HK-2 (cell line): ENCODE data around the gene XXYLT1.

Source experiments
- DNase-seq: peaks from one replicate; pipeline ENCODE4 v3.0.0-alpha.2; 2018; ENCODE audit not compliant: unreplicated experiment

The XXYLT1 gene

DNA sequence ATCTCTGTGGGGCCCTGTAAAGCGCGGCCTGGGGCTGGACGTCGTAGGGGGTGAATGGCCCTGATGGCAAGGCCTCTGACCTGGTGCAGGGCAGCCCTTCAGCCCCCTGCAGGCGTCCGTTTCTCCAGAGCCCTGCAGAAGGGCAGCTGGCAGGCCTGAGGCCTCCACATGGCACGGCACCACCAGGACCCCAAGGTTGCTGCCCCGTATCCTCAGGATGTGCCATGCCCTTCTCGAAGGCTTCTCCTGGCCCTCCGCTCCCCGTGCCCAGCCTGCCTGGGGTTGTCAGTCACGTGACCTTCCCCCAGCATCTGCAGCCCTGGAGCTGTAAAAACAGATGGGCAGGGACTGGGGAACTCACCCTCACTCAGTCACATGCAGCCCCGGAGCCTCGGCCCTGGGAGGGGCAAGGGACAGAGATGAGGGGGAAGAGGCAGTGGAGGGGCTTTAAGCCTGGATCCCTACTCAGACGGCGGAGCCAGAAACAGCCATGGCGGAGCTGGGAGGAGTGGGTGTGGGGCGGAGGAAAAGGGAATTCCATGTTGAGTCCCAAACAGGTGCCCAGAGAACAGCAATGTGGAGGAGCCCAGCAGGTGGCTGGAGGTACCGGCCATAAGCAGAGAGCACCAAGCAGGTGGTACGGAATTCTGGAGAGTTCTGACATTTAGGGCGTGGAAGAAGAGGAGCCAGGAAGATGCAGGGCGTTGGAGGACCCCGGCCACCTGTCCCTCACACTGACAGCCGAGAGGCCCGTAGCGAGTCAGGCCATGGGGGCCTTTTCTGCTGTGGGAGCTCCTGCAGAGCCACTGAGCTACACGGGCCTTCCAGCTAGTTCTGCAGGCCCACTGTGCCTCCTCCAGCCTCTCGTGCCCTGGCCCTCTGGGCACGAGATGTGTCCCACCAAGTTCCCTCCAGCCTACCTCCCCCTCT lies 193.1 kb downstream of the XXYLT1 start:
- DNase-seq = no peak

DNA sequence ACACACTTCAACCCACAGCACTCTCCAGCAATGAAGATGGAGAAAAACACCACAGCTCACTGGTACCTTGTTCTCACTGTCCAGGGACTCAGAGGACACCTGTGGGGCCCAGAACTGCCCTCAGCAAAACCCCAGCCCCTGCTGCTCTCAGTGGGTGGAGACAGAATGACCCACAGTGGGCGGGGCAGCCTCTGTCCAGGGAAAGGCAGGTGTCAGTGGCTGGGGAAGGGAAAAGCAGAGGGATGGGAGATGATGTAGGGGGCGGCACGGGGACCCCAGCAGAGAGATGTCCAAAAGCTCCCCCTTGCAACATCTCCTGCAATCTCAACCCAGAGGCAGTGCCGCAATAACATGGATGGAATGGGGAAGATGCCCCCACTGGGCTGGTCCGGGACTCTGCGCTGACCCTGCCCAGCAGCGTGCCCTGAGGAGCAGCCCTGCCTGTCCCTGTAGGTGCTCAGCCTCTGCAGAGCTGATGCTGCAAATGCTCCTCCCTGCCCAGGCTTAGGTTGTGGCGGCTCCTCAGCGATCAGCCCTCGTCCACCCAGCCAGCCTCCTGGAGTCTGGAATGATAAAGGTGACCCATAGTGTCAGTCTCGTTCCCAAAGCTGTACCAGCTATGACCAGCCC lies 193.9 kb downstream of the XXYLT1 start:
- no peak for DNase-seq

DNA sequence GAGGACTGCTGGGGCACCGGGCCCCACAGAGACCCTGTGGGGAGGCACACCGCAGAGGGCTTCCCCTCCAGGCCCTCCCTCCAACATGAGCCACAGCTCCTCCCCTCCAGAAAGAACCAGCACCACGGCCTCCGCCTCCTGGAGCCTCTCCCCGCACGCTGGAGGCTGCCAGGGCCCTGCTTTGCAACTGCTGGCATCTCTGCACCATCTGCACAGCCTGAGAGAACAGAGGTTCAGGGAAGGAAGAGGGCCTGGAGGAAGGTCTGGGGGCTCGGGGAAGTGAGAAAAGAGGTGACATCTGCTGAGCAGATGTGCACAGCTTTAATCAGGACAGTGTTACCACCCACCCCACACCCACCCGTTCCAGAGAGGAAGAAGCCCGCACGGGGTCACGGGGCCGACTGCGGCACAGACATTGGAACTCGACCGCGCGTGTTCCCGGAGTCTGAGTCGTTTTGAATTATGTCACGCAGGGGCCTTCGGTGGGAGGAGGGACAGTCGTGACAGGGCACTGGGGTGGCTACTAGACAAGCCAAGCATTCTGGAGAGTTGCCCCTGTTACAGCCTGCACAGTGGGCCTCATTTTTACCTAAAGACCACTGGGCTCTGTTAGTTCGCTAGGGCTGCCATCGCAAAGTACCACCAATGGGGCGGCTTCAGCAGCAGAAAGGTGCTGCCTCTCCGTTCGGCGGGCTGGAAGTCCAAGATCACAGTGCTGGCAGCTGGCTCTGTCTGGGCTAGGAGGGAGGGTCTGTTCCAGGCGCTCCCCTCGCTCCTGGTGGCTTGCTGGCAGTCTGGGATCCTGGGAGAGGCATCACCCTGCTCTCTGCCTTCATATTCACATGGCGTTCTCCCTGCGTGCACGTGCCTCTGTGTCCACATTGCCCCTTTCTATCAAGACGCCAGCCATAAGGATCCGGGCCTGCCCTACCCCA lies 194.8 kb downstream of the XXYLT1 start:
- DNase-seq = no peak

DNA sequence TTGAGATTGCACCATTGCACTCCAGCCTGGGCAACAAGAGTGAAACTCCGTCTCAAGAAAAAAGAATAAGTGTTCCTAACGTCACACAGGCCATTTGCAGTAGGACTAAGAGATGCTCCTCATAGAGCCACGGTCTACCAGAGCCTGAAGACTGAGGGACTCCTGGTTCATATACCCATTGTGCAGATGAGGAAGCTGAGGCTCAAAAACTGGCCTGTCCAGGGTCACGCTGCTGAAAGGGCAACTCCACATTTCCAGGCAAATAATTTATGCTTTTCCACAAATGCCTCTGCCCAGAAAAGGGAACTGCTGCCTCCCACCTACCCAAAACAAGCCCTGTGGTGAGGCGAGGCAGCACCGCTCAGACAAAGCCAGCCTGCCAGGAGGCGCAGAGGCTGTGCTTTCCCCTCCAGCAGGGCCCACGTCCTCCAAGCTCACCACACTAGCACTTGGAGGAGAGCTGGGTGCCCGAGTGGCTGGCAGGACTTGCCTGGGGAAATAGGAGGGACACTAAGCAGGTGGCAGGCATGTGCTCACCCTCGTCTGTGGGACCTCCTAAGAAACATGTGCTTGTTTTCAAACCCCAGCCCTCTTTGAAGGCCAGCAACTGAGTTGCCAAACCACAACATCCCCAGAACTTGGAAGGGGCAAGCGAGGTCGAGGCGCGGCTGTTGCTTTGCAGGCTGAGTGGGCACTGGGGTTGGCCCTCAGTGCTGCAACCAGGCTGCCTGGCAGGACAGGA lies 195.6 kb downstream of the XXYLT1 start:
- DNase-seq = no peak

DNA sequence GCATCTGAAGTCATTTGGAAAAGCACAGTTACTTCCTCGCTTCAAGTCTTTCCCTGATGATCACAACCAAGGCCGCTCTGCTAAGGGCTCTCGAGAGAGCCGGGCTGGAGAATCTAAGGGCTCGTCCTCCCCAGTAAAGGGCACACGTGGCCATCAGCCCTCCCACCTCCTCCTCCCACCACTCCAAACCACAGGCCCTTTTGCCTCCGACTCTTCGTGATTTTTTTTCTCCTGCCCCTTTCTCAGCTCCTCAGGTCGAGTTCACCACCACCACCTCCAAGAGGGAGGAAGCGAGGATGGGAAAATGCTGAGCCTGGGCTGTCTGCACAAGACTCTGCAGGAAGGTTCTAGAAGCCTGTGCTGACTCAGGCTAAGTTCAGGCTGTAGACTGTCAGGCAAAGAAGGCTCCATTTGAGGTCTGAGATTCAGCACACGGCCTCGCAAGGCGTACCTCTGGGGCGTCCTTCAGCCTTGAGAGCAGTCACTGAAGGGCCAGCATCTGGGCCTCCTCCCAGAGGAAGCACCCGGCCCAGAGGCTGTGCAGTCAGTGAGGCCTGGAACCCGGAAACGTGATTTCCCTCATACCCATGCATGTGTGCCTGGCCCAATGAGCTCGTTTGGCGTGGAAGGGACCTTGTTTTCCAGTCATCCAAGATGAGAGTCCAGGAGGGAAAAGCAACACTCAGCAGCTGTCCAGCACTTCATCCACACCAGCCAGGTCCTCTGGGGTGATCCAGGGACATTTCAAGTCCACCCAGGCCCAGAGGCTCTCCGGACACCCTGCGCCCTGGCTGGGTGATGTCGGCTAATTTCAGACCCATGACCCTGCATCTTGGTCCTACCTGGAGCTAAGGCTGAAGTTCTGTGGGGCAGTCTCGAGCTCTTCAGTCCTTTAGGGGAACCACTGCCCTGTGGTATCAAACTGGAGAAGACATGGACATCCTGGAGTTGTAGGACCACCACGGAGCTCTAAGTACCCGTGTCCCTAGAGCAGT lies 196.8 kb downstream of the XXYLT1 start:
- DNase-seq = no peak

DNA sequence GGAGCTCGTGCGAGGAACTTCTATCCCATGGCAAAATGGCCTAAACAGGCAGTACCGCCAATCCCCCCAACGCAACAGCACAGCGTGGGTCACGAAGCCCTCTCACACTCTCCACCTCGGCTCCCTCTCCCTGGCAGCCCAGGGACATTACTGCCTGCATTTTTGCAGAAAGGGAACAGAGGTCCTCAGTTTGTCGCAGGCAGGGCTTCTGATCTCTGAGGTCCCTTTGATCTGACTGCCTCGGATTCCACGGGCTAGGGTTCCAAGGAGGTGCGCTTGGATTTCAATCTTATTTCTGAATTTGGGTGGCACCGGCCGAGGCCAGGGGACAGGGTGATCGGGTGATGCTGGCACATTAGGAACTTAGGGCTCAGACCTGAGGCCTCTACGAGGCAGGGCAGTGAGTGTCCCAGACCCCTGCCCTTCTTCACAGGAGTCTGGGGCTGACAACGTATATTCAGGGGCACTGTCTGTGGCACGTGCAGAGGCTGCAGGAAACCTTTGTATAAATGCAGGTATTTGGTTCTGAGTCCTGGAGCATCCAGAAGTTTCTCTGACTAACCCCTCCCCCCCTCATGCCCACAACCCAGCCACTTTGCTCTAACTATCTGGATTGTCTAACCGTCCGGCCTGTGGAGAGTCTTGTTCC lies 197.9 kb downstream of the XXYLT1 start:
- no peak for DNase-seq

DNA sequence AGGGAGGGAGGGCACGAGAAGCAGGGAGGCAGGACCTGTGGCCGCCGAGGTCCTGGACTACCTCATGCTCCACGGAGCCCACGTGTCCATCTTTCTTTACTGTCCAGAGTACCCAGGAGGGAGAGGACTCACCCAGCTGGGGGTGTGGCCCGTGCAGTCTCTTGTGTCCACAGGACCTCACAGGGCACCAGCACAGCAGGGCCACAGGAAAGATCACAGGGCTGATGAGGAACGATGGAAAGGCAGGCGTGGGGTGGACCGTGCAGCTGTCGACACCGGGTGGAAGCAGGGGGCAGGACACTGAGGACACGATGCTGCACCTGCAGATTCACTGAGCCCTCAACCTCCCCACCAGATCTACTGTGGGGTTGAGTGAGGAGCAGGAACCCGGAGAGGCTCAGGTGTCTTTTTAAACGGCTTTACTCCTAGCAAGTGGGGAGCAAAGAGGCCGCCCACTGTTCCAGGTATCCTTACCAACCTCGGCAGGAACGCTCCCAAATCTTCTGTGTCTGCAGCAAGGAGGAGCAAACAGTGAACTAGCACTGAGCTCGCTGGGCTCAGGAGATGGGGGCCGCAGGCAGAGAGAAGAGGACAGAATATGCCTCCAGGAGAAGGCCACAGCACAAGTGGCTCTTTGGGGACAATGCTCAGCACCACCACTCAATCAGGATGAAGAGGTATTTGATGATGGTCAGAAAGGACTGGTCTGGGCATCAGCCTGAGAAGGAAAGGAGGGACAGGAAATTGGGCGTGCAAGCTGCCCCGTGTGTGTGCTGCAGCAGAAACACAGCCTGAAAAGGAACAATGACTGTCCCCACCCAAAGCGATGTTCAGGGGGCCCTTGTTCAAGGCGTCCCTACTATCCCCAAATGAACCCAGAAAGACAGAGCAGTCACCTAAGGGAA lies 198.8 kb downstream of the XXYLT1 start:
- no peak for DNase-seq

DNA sequence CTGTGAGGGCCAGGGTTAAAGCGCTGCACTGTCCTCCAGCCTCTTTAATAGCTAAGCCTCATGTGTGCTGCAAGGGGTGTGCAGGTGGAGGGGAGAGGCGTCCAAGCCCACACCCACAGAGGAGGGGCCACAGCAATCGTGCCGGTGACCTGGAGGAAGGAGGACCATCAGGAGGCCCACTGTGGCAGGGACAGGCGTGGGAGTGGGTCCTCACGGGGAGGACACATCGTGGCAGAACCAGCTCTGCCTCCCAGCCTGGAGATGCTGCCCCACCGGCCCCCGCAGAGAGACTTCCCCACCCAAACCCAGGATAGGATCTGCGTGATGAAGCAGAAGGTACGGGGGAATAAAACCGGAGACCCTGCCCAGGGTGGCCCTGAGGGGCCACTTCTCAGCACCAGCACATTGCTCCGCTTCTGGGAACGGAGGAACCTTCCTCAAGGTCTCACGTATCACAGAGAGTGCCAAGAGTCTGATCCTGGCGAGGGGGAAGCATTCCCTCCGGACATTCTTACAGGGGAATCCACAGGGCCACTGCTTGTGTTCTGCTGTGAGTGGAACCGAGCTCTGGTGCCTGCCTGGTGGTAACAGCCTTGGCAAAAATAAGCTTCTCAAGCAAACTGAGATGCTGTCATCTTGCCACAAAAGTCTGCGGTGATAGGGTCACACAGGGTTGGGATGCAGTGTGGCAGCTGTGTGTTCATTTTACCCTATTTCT lies 199.8 kb downstream of the XXYLT1 start:
- no peak for DNase-seq

DNA sequence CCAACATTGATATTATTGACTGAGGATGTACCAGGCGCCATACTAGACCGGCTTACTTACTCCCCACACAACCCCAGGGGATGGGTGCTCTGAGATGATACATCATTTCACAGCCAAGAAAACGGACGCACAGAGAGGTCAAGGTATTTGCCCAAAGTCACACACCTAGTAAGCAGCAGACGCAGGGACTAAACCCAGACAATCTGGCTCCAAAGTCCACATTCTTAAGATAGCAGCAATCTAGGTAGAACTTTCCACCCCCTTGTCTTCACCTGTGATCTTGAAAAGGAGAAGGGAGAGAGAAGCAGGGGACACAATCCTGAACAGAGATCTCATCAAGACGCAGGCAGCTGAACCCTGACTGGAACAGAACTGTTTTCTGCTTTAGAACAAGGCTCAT lies 200.6 kb downstream of the XXYLT1 start:
- no peak for DNase-seq

DNA sequence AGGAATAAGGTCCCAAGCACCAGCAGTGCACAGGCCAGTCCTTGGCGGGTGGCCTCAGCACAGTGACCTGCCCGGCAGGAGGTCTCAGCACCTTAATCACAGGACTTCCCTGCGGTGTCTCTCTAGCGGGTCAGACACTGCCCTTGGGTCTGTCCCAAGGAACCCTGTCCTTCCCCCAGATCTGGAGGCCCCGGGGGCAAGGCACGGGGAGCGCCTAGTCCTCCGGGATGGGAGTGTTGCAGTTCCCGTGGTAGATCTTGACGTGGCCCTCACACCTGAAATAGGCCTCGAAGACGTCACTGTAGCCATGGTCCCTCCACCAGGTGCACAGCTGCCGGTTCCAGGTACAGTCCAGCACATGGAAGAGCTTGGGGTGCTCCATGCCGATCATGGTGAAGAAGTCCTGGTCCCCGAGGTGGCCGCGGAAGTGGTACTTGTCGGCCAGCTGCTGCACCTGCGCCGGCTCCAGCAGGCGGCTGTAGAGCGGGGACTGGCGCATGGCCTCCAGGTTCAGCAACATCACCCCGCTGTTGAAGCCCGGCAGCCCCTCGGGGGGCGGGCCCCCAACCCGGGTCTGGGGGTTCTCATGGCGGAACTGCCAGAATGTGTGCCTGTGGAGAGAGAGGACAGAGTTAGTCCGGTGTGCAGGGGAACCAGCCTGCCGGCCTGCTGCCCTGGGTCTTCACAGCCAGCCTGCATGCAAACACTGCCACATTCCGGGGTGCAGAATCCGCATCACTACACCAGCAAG lies 201.3 kb downstream of the XXYLT1 start:
- no peak for DNase-seq

DNA sequence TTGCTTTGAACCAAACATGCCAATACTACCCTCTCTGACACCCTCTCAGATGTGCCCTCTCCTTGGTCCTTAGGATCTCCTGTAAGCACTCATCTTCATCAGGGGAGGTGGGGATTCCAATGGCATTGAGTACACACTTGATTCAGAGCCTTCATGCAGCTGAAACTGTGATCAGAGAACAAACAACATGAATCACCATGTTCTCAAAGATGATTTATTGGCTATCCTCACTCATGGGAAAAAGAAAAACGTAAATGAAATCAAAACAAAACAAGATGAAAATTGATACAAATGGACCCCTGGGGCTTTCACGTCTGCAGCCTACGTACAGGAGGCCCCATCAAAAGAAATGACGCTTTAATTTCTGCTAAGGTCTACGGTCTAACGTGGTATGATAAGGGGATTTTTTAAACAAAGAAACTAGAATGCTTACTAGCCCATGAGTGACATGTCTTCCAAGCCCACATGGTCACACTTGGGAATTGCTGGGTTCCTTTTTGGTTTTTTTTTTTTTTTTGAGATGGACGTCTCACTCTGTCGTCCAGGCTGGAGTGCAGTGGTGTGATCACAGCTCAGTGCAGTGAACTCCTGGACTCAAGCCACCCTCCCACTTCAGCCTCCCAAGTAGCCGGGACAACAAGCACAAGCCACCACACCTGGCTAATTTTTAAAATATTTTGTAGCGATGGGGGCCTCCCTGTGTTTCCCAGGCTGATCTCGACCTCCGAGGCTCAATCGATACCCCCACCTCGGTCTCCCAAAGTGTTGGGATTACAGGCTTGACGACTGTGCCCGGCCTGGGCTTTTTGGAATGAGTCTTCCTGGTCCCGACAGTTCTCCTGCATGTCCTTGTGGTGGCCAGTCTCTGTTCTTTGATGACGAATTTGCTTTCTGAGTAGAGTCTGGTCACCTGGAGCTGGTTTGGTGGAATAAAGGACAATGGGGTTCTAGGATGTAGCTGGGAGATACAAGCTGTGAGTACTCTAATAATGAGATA lies 202.6 kb downstream of the XXYLT1 start:
- no peak for DNase-seq

DNA sequence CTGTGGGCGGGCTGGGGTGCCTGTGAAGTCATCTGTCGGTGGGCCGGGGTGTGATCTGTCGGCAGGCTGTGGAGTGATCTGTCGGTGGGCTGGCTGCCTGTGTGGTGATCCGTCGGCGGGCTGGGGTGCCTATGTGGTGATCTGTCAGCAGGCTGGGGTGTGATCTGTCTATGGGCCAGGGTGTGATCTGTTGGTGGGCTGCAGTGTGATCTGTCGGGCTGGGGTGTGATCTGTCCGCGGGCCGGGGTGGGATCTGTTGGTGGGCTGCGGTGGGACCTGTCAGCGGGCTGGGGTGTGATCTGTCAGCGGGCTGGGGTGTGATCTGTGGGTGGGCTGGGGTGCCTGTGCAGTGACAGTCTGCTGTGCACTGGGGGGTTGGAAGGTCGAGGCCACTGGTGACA lies 204.5 kb downstream of the XXYLT1 start:
- no peak for DNase-seq

DNA sequence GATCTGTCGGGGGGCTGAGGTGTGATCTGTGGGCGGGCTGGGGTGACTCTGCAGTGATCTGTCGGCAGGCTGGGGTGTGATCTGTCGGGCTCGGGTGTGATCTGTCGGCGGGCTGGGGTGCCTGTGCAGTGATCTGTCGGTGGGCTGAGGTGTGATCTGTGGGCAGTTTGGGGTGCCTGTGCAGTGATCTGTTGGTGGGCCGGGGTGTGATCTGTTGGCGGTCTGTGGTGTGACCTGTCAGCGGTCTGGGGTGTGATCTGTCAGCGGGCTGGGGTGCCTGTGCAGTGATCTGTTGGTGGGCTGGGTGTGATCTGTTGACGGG lies 205.1 kb downstream of the XXYLT1 start:
- no peak for DNase-seq

DNA sequence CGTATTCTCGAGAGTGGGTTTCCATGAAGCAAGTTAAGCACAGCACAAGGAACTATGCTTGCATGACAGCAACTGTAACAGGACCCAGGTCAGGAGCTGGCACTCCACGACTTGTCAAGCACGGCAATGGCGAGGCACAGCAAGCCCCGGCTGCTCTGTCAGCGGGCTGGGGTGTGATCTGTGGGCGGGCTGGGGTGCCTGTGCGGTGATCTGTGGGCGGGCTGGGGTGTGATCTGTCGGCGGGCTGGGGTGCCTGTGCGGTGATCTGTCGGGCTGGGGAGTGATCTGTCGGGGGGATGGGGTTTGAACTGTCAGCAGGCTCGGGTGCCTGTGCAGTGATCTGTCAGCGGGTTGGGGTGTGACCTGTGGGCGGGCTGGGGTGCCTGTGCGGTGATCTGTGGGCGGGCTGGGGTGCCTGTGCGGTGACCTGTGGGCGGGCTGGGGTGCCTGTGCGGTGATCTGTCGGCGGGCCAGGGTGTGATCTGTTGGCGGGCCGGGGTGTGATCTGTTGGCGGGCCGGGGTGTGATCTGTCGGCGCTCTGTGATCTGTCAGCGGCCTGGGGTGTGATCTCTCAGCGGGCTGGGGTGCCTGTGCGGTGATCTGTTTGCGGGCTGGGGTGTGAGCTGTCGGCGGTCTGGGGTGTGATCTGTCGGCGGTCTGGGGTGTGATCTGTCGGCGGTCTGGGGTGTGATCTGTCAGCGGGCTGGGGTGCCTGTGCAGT lies 205.7 kb downstream of the XXYLT1 start:
- DNase-seq = no peak

DNA sequence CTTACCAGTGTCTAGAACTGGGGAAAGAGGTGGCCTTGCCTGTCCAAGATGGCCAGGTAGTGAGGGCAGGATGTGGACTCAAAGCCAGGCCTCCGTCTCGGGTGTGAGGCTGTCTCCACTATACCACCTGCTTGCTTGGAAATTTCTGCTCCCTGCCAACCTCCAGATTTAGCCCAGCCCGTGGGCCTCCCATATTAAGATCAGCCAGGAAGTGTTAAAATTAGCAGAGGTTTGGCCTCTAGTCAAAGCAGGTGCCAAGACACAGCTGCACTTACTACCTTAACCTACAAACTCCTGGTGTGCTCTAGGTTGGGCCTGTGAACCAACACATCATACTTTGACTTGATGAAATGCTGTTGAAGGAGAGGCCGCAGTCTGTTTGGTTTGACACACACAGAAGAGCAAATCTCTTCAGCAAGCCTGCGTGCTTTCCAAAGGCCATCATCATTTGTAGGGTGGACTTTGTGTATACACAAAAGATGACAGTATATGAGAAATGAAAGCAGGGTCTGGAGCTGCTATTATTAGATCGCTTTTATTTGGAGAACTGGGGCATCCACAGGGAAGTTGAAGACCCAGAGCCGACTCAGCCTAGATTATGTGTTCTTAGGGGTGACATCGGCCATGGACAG lies 206.5 kb downstream of the XXYLT1 start:
- no peak for DNase-seq
